Neutrophil (primary cell): ENCODE data around the gene FRZB.

Source experiments
- H3K27ac ChIP-seq: fragments of 200-600 bp; sonication (generic); 2 replicates; pipeline ENCODE4 v1.5.1; 2016; ENCODE audit warnings: mild to moderate bottlenecking, moderate library complexity
- H3K27me3 ChIP-seq: fragments of 200-600 bp; sonication (generic); 2 replicates; pipeline ENCODE4 v1.6.0; 2016; ENCODE audit warnings: mild to moderate bottlenecking
- H3K36me3 ChIP-seq: fragments of 200-600 bp; sonication (generic); 2 replicates; pipeline ENCODE4 v1.5.1; 2017
- H3K4me1 ChIP-seq, 2 experiments: fragments of 200-600 bp in 1 of 2; sonication (generic) in 1 of 2; 1 replicate in 1 of 2; 2 replicates in 1 of 2; pipeline versions ENCODE4 v1.5.1 to v1.6.1; 2013 to 2016; ENCODE audit warnings: low read depth in 1 of 2, low read length in 1 of 2, mild to moderate bottlenecking in 1 of 2, moderate library complexity in 1 of 2; ENCODE audit not compliant: control insufficient read depth in 1 of 2, insufficient read depth in 1 of 2
- H3K4me3 ChIP-seq, 2 experiments: fragments of 200-600 bp in 1 of 2; sonication (generic) in 1 of 2; 1 replicate in 1 of 2; 2 replicates in 1 of 2; pipeline ENCODE4 v1.5.1; 2013 to 2016; ENCODE audit warnings: low read depth in 1 of 2, low read length in 1 of 2, mild to moderate bottlenecking in 1 of 2, moderate library complexity in 1 of 2
- H3K9me3 ChIP-seq: fragments of 200-600 bp; sonication (generic); 2 replicates; pipeline ENCODE4 v1.5.1; 2016
- CTCF ChIP-seq: fragments of 200-600 bp; sonication (generic); IDR thresholded peaks from 2 replicates; pipeline ENCODE4 v1.5.1; 2016; ENCODE audit warnings: antibody characterized with exemption

FRZB gene

GRCh38 chr2:182852801-182853200, 13.6 kb downstream of the FRZB start:
- TF ChIP-seq CTCF: no peak
- no peaks in the 10 kb centered on the region for H3K4me1 ChIP-seq
- no peaks in the 10 kb centered on the region for H3K36me3 ChIP-seq
- H3K27ac ChIP-seq: no peak overlapping the region
- no peaks in the 10 kb centered on the region for H3K9me3 ChIP-seq
- H3K27me3 ChIP-seq: no peaks in the 10 kb centered on the region
- no peak overlapping the region for H3K4me3 ChIP-seq

GRCh38 chr2:182852090-182852489, 14.3 kb downstream of the FRZB start:
- no peak overlapping the region for H3K27ac ChIP-seq
- no peaks in the 10 kb centered on the region for H3K27me3 ChIP-seq
- H3K36me3 ChIP-seq: no peaks in the 10 kb centered on the region
- no peaks in the 10 kb centered on the region for H3K4me1 ChIP-seq
- no peaks in the 10 kb centered on the region for H3K9me3 ChIP-seq
- no peak overlapping the region for H3K4me3 ChIP-seq
- TF ChIP-seq CTCF: no peak

DNA sequence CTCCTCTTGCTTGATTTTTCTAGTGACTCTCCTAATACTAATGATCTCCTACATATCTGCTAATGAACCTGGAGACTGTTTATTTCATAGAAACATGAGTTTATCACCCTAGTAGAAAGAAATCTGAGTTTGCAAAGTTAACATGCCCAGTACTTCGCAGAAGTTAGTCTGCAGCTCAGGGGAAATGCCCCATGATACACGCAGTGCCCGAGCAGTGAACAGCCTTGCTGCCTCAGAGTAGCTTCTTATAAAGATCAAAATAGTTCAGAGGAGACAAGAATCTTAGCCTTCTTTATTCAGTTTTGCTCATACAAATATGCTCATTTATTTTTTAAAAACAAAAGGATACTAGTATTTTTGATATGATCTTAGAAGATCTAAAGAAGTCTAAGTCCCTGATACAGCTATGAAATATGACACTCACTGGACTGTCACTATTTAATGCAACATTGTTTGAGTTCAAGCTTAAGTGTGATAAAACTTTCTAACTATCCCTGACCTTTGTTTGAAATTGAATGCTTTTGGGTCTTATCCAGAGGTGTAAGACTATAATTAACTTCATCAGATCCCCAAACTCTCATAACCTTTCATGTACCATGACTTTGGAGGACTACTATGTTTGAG, 20.5 kb downstream of the FRZB start:
- H3K27me3 ChIP-seq: no peaks in the 10 kb centered on the region
- no peaks in the 10 kb centered on the region for H3K4me1 ChIP-seq
- no peak overlapping the region for H3K27ac ChIP-seq
- H3K4me3 ChIP-seq: no peak overlapping the region
- no peaks in the 10 kb centered on the region for H3K9me3 ChIP-seq
- no peaks in the 10 kb centered on the region for H3K36me3 ChIP-seq
- TF ChIP-seq CTCF: no peak

DNA sequence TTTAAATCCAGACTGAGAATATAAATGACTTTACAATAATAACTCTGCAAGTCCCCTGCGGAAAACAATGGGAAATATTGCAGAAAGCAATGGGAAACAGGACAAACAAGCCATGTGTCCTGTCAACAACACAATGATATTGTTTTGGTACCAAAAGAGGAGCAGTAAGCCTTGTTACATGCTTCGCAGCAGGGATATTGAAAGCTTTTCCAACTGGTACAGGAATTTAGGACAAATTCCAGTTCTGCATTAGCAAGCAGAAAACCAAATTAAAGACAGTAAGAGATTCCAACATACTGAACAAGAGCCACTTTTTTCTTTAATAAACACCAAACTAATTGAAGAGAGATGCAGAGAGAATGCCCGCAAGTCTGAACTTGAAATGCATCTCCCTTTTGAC, 30.0 kb downstream of the FRZB start:
- no peaks in the 10 kb centered on the region for H3K9me3 ChIP-seq
- H3K36me3 ChIP-seq: no peaks in the 10 kb centered on the region
- no peak overlapping the region for H3K27ac ChIP-seq
- no peak for TF ChIP-seq CTCF
- H3K4me3 ChIP-seq: no peak overlapping the region
- H3K4me1 ChIP-seq: no peaks in the 10 kb centered on the region
- H3K27me3 ChIP-seq: no peaks in the 10 kb centered on the region

GRCh38 chr2:182834293-182834692, 32.1 kb downstream of the FRZB start:
- Histone ChIP-seq H3K4me1 (no peaks in the 10 kb centered on the region), H3K36me3 (no peaks in the 10 kb centered on the region), H3K27me3 (no peaks in the 10 kb centered on the region), H3K4me3 (no peak overlapping the region), H3K9me3 (no peaks in the 10 kb centered on the region), H3K27ac (no peak overlapping the region)
- no peak for TF ChIP-seq CTCF
